WTC11 (cell line): ENCODE data around the gene PDE3B.
A peak's percentile ranks its signal among the peaks of the same experiment; 100 is the strongest.

ENCODE experiments used
- ATF2 ChIP-seq: sonication (generic); formaldehyde crosslinking; IDR thresholded peaks from 2 replicates; pipeline ENCODE4 v1.8.1; 2022; ENCODE audit warnings: low read depth, missing genetic modification reagents, borderline replicate concordance
- CTCF ChIP-seq: fragments of 200-600 bp; IDR thresholded peaks from 2 replicates; pipeline ENCODE4 v1.8.0; 2022; ENCODE audit warnings: antibody characterized with exemption
- FOXP4 ChIP-seq: sonication (generic); formaldehyde crosslinking; IDR thresholded peaks from 2 replicates; pipeline ENCODE4 v1.8.0; 2022; ENCODE audit warnings: mild to moderate bottlenecking, missing genetic modification reagents
- HMGXB4 ChIP-seq: sonication (generic); formaldehyde crosslinking; IDR thresholded peaks from 2 replicates; pipeline ENCODE4 v1.8.1; 2023; ENCODE audit warnings: mild to moderate bottlenecking, moderate library complexity, missing genetic modification reagents
- JAZF1 ChIP-seq: fragments of 250-450 bp; sonication (Bioruptor Pico); IDR thresholded peaks from 2 replicates; pipeline ENCODE4 v1.9.0; 2021; ENCODE audit warnings: moderate library complexity, mild to moderate bottlenecking, inconsistent platforms
- RELA ChIP-seq: sonication (generic); formaldehyde crosslinking; IDR thresholded peaks from 2 replicates; pipeline ENCODE4 v1.8.1; 2022; ENCODE audit warnings: missing genetic modification reagents, mild to moderate bottlenecking, borderline replicate concordance
- SMAD3 ChIP-seq: sonication (generic); formaldehyde crosslinking; IDR thresholded peaks from 2 replicates; pipeline ENCODE4 v1.8.0; 2022; ENCODE audit warnings: missing genetic modification reagents, mild to moderate bottlenecking, borderline replicate concordance
- SP1 ChIP-seq: sonication (generic); formaldehyde crosslinking; conservative IDR thresholded peaks from 2 replicates; pipeline ENCODE4 v1.8.1; 2022; ENCODE audit warnings: missing genetic modification reagents

GRCh38 chr11:14891143-14892035 lies 247.8 kb downstream of the PDE3B start:
- peak; percentile 96 for TF ChIP-seq ATF2
- peak; percentile 99 for TF ChIP-seq SMAD3 (CRISPR knock-in tag)
- peak; percentile 100 for TF ChIP-seq FOXP4 (CRISPR knock-in tag)
- no peak for TF ChIP-seq CTCF
- TF ChIP-seq JAZF1 (CRISPR knock-in tag) = no peak
- TF ChIP-seq SP1 = peak; percentile 91
- TF ChIP-seq RELA = peak; percentile 99
- peak; percentile 97 for TF ChIP-seq HMGXB4 (CRISPR knock-in tag)
